RWPE1 (cell line): ENCODE results near the gene CASP7.

Experiments used
- CTCF ChIA-PET: fragments of 350-600 bp; sonication (Branson Sonifier 250); formaldehyde crosslinking; extraction: SDS; loops from one replicate; lab custom pipeline; 2021; lab: Yijun Ruan, JAX
- POLR2A ChIA-PET: fragments of 400-600 bp; formaldehyde crosslinking; extraction: SDS; loops from one replicate; lab custom pipeline; 2020; ENCODE audit warnings: antibody characterized with exemption; ENCODE audit not compliant: low non-redundant PET; lab: Yijun Ruan, JAX
- DNase-seq: peaks from one replicate; pipeline ENCODE4 v3.0.0; 2012; ENCODE audit warnings: low spot score
- H3K27ac ChIP-seq: fragments of 450-650 bp; 2 replicates; pipeline ENCODE4 v1.5.1; 2017
- TF ChIP-seq, protein P1 (sequence below): fragments of 450-650 bp; conservative IDR thresholded peaks from 2 replicates; pipeline ENCODE4 v1.5.1; 2017; ENCODE audit warnings: low read depth, mild to moderate bottlenecking

CASP7 gene

DNA sequence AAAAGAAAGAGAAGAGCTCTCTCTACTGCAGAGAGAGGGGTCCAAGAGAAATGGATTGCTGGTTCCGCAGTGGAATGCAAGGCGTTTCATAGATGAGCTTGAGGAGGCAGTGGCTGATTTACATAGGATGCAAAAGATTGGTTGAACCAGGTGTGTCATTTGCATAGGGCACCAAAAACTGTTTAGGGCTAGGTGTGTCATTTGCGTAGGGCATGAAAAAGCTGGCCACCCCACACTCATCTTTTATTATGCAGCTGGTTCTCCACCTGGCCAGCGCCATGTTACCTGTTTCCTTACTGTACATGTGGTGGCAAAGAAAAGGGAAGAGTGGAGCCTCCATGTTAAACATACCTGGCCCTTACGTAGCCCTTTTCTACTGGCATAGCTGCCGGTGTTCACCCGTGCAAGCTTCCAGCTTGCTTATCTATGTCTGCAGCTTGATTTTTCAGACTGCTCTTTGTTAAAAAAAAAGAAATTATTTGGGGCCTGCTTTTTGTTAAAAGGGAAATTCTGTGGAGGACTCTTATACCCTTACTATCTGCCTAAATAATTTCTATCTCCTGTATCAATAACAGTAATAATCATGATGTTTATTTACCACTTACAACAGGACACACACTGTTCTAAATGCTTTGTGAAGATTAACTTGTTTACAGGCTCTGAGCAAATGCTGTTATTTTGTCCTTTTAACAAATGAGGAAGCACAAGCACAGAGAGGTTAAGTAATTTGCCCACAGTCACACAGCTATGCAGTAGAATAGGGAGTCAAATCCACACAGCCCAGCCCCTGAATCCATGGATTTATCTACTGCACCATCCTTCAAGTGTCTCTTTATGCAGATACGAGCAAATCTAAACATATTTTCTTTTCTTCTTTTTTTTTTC lies 33.3 kb downstream of the CASP7 start:
- POLR2A ChIA-PET: no interaction called here
- H3K27ac ChIP-seq: no peak overlapping the region
- CTCF ChIA-PET: interaction anchor here (0.6 to 1.8 kb wide), 5 partner anchors 8 to 462 kb away, joined by 3 to 6 read pairs (median 4); no protein-coding TSS in a partner anchor
- TF ChIP-seq, protein P1, sequence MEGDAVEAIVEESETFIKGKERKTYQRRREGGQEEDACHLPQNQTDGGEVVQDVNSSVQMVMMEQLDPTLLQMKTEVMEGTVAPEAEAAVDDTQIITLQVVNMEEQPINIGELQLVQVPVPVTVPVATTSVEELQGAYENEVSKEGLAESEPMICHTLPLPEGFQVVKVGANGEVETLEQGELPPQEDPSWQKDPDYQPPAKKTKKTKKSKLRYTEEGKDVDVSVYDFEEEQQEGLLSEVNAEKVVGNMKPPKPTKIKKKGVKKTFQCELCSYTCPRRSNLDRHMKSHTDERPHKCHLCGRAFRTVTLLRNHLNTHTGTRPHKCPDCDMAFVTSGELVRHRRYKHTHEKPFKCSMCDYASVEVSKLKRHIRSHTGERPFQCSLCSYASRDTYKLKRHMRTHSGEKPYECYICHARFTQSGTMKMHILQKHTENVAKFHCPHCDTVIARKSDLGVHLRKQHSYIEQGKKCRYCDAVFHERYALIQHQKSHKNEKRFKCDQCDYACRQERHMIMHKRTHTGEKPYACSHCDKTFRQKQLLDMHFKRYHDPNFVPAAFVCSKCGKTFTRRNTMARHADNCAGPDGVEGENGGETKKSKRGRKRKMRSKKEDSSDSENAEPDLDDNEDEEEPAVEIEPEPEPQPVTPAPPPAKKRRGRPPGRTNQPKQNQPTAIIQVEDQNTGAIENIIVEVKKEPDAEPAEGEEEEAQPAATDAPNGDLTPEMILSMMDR: no peak
- DNase-seq: no peak

- POLR2A ChIA-PET: no interaction called here
- DNase-seq: no peak
- no peak overlapping the region for H3K27ac ChIP-seq
- CTCF ChIA-PET: interaction anchor here (1.1 to 1.8 kb wide), 2 partner anchors 8 to 9 kb away, joined by 3 to 4 read pairs; no protein-coding TSS in a partner anchor
- TF ChIP-seq, protein P1: no peak
Measured at GRCh38 chr10:113713640-113713982, 33.9 kb downstream of the CASP7 start.

GRCh38 chr10:113716109-113716910 lies 36.6 kb downstream of the CASP7 start:
- no peak for DNase-seq

DNA sequence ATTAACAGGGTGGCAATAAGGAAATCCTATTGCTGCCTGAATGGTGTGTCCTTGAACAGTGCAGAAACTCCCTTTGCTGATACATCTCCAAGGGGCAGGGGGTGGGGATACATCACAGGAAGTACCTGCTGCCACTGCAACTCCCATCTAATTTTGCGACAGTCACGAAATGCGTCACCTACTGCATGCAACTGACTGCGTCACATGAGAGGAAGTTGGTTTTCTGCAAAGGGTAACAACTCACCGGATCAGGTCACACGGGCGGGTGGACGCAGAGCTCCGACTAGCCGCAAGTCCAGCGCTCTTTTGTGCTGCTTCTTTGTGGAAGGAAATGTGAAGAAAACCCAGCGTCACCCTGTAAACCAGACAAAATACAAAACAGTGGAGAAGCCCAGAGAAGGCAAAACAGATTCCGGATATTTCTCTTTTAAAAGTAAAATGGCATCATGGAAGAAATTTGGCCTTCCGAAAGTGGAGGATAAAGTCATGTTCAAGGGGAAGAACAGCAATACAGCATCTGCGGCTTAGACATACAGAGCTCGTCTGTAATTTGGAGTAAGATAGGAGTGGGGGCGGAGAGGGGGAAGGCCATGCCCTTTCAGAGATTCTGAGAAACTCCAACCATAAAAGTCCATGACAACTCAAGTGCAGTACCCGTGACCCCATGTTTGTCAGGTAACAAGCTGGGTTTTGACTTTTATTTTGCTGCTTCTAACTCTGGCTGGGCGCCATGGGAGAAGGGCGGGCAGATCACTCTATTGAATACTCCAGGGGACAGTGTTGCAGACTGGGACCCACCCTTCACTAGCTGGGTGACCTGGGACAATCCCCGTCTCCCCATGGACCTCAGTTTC lies 39.5 kb downstream of the CASP7 start:
- POLR2A ChIA-PET: no interaction called here
- TF ChIP-seq, protein P1: no peak
- DNase-seq: no peak
- CTCF ChIA-PET: no interaction called here
- no peak overlapping the region for H3K27ac ChIP-seq

More at GRCh38 chr10:113716109-113716910, 36.6 kb downstream of the CASP7 start:
- ChIA-PET CTCF (no interaction called here), POLR2A (no interaction called here)
- no peak overlapping the region for H3K27ac ChIP-seq
- TF ChIP-seq, protein P1: no peak

- no peak for DNase-seq
- TF ChIP-seq, protein P1: no peak
- H3K27ac ChIP-seq: no peak overlapping the region
- CTCF ChIA-PET: no interaction called here
- POLR2A ChIA-PET: interaction anchor here (0.6 kb wide), 1 partner anchor 30 kb away, joined by 4 read pairs; no protein-coding TSS in a partner anchor
Measured at GRCh38 chr10:113720386-113720785, 40.7 kb downstream of the CASP7 start.
